ENCODE measurements around the gene KDM2B.

Gene KDM2B

DNA sequence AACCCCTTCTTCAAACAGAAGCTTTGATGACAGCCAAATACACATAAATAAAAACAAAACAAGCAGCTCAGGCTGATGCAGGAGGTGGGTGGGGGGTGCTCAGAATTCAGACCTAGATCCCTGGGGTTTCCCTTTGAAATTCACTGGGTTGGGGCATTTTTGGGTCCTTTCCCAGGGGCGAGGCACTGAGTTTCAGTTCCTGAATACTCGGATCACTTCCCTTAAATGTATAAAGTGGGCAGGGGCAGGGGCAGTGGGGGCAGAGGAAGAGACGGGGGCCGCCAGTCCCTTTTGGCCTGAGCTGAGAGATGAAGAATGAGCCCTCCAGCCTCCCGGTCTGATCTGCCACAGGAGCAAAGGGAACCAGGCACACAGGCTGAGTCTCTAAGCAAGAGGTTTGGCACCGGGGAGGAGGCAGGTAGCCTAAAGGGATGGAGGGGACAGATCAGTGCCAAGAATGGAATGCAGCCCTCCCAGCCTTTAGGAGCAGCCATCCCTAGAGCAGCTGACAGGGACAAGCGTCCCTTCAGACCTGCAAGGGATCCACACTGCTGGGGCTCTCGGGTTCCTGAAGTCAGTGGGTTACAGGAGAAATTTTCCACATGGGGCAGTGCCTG lies 20.3 kb downstream of the KDM2B start:
- Mint-ChIP-seq H3K27me3 (no peaks in the 10 kb centered on the region), H3K27ac (peak overlapping the region; percentile 52), H3K4me3 (no peak overlapping the region), H3K9me3 (no peaks in the 10 kb centered on the region), H3K36me3 (ENCODE audit: low read depth) (peaks cover 5% of the 10 kb centered on the region), H3K4me1 (ENCODE audit: low read depth) (peaks cover 19% of the 10 kb centered on the region)
- no peak for DNase-seq

DNA sequence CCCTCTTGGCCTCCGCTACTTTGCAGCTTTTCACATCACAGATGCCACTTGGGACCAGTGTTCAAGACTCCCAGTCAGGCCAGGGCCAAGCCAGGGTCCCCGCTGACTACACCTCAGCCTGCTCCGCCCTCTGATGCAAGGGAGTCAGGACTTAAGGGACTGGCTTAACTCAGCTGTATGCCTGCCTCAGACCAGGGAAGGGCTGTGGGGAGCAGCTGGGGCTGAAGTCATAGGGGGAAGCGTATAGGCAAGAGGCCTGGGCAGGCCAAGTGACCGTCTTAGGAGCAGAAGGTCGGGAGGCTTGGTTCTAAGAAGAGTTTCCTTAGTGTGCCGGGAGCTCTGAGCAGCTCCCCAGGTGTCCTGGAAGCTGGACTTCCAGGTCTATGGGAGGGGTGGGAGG lies 21.9 kb downstream of the KDM2B start:
- H3K9me3 Mint-ChIP-seq = no peaks in the 10 kb centered on the region
- peaks cover 19% of the 10 kb centered on the region for H3K4me1 Mint-ChIP-seq (ENCODE audit: low read depth)
- H3K27ac Mint-ChIP-seq = peak overlapping the region; percentile 64

DNA sequence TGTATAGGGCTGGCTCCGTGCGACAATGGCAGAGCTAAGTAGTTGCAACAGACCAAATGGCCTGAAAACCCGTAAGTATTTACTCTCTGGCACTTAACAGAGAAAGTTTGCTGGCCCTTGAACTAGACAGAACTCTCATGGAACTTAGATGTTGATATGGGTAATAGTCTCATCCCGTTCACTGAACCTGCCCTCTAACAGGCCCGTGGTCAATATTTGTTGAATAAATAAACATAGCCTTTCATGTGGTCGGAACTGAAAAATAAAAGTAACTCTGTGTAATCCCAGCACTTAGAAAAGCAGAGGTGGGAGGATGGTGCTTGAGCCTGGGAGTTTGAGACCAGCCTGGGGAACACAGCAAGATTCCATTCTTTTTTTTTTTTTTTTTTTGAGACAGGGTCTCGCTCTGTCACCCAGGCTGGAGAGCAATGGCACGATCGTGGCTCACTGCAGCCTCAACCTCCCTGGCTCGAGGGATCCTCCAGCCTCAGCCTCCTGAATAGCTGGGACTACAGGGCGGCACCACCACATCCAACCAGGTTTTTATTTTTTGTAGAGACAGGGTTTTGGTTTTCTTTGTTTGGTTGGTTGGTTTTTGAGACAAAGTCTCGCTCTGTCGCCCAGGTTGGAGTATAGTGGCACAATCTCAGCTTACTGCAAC lies 29.7 kb downstream of the KDM2B start:
- no peak for DNase-seq
- Mint-ChIP-seq H3K27ac (no peak overlapping the region), H3K4me1 (ENCODE audit: low read depth) (peaks cover 13% of the 10 kb centered on the region), H3K36me3 (ENCODE audit: low read depth) (peaks cover 11% of the 10 kb centered on the region), H3K27me3 (no peaks in the 10 kb centered on the region), H3K9me3 (no peaks in the 10 kb centered on the region), H3K4me3 (no peak overlapping the region)

More for the DNA sequence above, 21.9 kb downstream of the KDM2B start:
- Mint-ChIP-seq H3K4me3 (no peak overlapping the region), H3K36me3 (ENCODE audit: low read depth) (peaks cover 5% of the 10 kb centered on the region), H3K27me3 (no peaks in the 10 kb centered on the region)
- DNase-seq = no peak

DNA sequence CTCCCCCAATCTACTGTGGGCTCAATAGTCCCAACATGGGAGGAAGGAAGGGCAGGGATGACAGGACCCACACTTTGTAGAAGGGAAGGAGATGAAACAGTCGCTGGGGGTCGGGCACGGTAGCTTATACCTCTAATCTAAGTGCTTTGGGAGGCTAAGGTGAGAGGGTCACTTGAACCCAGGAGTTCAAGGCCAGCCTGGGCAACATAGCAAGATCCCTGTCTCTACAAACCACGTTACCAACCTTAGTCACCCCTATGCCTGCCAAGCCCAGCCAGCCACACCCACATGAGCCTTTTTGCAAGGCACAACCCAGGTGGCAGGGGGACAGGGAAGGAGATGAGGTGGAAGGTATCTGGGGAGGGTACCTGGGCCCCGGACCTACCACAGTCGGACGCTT lies 31.7 kb downstream of the KDM2B start:
- Mint-ChIP-seq H3K4me1 (ENCODE audit: low read depth) (peaks cover 13% of the 10 kb centered on the region), H3K27ac (no peak overlapping the region), H3K27me3 (no peaks in the 10 kb centered on the region), H3K4me3 (no peak overlapping the region), H3K36me3 (ENCODE audit: low read depth) (peaks cover 15% of the 10 kb centered on the region), H3K9me3 (no peaks in the 10 kb centered on the region)
- DNase-seq = no peak

DNA sequence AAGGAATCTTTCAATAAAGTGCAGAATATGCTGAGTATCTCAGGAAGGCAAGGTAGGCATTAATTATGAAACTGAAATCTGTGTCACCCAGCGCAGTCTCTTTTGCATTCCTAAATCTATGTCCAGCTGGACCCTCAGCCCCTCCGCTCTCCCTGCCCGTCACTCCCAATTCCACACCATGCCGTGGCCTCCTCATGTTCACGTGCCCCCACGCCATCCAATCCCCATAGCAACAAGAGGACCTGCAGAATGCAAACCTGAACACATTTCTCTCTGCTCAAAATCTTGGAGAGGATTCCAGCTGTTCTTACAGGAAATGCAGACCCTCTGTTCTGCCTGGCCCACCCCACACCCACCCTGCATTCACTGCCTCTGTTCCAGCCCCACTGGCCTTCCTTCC lies 35.3 kb downstream of the KDM2B start:
- no peaks in the 10 kb centered on the region for H3K27me3 Mint-ChIP-seq
- no peak overlapping the region for H3K4me3 Mint-ChIP-seq
- no peaks in the 10 kb centered on the region for H3K9me3 Mint-ChIP-seq
- no peaks in the 10 kb centered on the region for H3K4me1 Mint-ChIP-seq (ENCODE audit: low read depth)
- H3K36me3 Mint-ChIP-seq (ENCODE audit: low read depth) = peaks cover 15% of the 10 kb centered on the region
- H3K27ac Mint-ChIP-seq = no peak overlapping the region
- no peak for DNase-seq

DNA sequence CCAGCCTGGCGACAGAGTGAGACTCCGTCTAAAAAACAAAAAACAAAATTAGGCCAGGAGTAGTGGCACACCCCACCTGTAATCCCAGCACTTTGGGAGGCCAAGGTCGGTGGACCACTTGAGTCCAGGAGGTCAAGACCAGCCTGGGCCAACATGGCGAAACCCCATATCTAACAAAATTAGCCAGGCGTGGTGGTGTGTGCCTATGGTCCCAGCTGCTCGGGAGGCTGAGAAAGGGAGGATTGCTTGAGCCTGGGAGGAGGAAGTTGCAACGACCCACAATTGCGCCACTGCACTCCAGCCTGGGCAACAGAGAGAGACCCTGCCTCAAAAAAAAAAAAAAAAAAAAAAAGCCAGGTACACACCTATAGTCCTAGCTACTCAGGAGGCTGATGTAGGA lies 37.0 kb downstream of the KDM2B start:
- Mint-ChIP-seq H3K4me1 (ENCODE audit: low read depth) (peaks cover 3% of the 10 kb centered on the region), H3K27ac (no peak overlapping the region), H3K36me3 (ENCODE audit: low read depth) (peaks cover 13% of the 10 kb centered on the region), H3K9me3 (no peaks in the 10 kb centered on the region), H3K4me3 (no peak overlapping the region), H3K27me3 (no peaks in the 10 kb centered on the region)
- no peak for DNase-seq

DNA sequence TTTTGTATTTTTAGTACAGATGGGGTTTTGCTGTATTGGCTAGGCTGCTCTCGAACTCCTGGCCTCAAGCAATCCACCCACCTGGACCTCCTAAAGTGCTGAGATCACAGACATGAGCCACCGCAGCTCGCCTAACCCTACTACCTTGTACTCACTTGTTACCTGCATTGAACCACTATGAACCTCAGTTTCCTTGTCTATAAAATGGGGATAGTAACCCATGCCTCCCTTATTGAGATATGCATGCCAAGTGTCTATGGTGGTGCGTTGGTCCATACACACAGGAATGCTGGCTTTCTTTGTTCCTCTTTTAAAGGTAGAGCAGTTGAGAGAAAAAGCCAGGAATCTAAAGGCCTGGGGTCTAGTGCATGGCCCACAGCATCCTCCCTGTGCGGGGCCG lies 40.9 kb downstream of the KDM2B start:
- H3K4me3 Mint-ChIP-seq = no peak overlapping the region

DNA sequence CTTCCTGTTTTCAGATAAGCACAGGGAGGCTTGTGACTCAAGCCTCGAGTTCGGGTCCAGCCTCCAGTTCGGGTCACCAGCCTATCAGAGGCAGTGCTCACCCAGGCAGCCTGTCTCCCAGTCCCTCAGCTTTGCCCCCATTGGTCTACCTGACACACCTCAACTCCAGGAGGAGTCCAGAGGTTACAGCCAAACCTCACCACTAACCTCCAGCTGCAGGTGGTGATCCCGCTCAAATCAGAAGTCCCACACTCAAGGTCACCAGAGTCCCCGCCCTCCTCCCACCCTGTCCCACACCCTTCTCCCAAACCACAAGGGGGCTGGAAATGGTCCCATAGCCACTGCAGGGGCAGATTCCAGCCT lies 42.1 kb downstream of the KDM2B start:
- peaks cover 2% of the 10 kb centered on the region for H3K36me3 Mint-ChIP-seq (ENCODE audit: low read depth)
- DNase-seq = no peak
- peaks cover 42% of the 10 kb centered on the region for H3K4me1 Mint-ChIP-seq (ENCODE audit: low read depth)
- peak overlapping the region; percentile 76 for H3K4me3 Mint-ChIP-seq
- H3K27me3 Mint-ChIP-seq = no peaks in the 10 kb centered on the region
- H3K27ac Mint-ChIP-seq = peak overlapping the region; percentile 72
- no peaks in the 10 kb centered on the region for H3K9me3 Mint-ChIP-seq

More for the DNA sequence above, 40.9 kb downstream of the KDM2B start:
- DNase-seq = no peak
- H3K4me1 Mint-ChIP-seq (ENCODE audit: low read depth) = peaks cover 32% of the 10 kb centered on the region
- H3K27me3 Mint-ChIP-seq = no peaks in the 10 kb centered on the region
- H3K27ac Mint-ChIP-seq = no peak overlapping the region
- H3K36me3 Mint-ChIP-seq (ENCODE audit: low read depth) = no peaks in the 10 kb centered on the region
- H3K9me3 Mint-ChIP-seq = no peaks in the 10 kb centered on the region

DNA sequence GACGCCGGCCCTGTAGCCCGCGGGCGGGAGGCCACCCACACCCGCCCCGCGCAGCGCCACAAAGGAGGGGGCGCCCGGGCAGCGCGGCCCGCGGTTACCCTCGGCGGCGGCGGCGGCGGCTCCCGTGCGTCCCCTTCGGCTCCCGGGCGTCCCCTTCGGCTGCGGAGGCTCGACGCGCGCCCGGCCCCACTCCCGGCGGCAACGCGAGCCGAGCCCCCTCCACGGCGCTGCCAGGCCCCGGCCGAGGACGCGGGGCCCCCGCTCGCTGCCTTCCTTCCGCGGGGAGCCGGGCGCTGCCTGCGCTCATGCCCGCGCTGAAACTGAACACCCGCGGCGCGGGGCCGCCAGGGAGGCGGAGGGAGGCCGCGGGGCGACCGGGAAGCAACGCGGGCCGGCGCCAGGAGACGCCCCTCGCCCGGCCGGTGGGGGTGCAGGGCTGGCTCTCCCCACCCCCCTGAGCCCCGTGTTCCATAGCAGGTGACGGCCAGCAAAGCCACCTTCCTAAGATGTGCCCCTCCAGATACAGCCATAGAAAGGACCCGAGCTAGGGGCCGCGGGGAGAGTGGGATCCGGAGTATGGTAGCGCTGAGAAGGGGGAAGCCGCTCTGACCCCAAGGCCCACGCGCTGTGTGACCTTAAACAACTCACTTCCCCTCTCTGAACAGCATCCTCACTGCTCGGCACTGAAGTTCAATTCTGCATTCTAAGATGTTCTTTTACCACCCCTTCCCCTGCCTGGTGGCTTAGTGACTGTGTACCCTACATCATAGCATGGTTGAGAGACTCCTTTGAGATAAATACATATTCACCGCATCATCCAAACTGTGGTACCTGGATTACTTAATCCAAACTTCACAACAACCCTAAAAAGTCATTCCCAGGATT lies 42.8 kb downstream of the KDM2B start:
- Mint-ChIP-seq H3K27ac (peak overlapping the region; percentile 72), H3K4me1 (ENCODE audit: low read depth) (peaks cover 48% of the 10 kb centered on the region), H3K27me3 (no peaks in the 10 kb centered on the region), H3K36me3 (ENCODE audit: low read depth) (peaks cover 9% of the 10 kb centered on the region), H3K4me3 (peak overlapping the region; percentile 76), H3K9me3 (no peaks in the 10 kb centered on the region)
- peak; percentile 58 for DNase-seq

DNA sequence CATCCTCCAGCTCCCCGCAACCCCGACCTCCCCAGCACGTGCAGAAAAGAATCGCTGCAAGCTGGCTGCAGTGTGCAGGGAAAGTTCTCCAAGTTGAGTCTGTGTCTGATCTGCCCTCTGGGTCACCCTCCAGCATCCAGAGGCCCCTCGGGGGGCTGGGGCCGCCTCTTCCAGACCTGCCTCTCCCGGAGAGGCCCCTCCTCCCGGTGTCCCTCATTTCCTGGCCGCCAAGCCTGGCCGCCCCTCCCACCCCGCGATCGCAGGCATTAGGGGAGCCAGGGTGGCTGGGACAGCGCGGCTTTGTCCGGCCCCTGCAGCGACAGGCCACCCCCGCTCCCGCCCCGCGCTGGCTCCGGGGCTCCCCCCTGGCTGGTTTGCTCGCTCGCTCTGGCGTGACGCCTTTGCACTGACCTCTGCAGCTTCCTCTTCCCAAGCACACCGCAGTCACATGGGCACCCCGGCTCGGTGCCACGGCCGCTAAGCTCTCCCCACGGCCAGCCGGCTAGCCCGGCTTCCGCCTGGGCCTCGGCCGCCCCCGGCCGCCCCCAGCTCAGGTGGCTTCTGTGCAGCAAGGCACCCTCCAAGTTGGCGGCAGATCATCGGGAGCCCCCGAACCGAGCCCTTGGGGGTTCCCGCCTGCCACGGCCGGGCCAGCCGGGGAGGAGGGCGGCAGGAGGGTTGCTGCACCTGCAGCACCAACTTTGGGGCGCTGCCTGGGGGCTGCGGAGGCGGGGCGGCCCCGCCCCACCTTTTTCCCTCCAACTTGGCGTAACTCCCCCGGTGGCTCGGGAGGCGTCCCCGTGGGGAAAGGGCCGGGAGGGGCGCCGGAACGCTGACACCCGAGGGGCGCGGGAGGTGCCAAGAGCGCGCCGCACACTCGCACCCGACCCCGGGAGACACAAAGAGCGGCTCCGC lies 43.7 kb downstream of the KDM2B start:
- H3K4me1 Mint-ChIP-seq (ENCODE audit: low read depth) = peaks cover 49% of the 10 kb centered on the region
- H3K27ac Mint-ChIP-seq = peak overlapping the region; percentile 83
- H3K9me3 Mint-ChIP-seq = no peaks in the 10 kb centered on the region
- H3K4me3 Mint-ChIP-seq = peak overlapping the region; percentile 76
- peak; percentile 74 for DNase-seq
- peaks cover 18% of the 10 kb centered on the region for H3K36me3 Mint-ChIP-seq (ENCODE audit: low read depth)
- H3K27me3 Mint-ChIP-seq = no peaks in the 10 kb centered on the region

DNA sequence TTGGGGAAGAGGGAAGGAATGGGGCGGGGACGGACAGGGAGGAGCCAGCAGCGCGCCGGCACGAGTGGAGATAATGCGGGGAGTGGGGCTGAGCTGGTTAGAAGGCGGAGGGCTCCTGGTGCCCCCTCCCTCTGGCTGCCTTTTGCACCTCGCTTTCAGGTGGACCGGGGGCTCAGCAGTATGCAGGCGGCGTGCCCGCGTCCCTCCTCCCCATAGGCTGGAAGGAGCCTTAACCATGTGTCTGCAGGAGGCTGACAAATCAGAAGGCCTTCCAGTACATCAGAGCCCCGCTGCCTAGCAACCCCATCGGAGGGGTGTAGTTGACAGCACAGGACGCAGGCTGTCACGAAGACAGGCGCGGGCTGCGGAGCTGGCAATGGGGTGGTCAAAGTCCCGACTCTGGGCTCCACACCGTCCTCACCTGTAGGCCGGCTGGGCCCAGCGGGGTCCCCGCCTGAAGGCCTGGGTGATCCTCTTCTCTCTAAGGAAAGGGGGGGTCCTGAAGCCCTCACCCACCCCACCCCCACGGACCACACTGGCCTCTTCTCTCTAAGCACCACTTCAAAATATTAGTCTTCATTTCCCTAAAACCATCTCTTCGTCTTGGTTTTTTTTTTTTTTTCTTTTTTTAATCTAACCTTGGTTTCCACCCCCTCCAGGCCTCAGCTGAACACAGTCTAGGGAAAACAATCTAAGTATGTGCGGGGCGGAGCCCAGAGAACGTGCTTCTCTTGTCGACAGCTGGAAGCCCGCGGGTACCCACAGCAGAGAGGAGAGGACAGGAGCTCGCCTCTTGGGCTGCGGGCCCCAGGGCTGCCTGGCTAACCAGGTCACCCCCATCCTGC lies 44.5 kb downstream of the KDM2B start:
- DNase-seq = peak; percentile 69
- Mint-ChIP-seq H3K36me3 (ENCODE audit: low read depth) (peaks cover 24% of the 10 kb centered on the region), H3K27ac (peak overlapping the region; percentile 83), H3K4me3 (peak overlapping the region; percentile 76), H3K27me3 (no peaks in the 10 kb centered on the region), H3K9me3 (no peaks in the 10 kb centered on the region), H3K4me1 (ENCODE audit: low read depth) (peaks cover 53% of the 10 kb centered on the region)

DNA sequence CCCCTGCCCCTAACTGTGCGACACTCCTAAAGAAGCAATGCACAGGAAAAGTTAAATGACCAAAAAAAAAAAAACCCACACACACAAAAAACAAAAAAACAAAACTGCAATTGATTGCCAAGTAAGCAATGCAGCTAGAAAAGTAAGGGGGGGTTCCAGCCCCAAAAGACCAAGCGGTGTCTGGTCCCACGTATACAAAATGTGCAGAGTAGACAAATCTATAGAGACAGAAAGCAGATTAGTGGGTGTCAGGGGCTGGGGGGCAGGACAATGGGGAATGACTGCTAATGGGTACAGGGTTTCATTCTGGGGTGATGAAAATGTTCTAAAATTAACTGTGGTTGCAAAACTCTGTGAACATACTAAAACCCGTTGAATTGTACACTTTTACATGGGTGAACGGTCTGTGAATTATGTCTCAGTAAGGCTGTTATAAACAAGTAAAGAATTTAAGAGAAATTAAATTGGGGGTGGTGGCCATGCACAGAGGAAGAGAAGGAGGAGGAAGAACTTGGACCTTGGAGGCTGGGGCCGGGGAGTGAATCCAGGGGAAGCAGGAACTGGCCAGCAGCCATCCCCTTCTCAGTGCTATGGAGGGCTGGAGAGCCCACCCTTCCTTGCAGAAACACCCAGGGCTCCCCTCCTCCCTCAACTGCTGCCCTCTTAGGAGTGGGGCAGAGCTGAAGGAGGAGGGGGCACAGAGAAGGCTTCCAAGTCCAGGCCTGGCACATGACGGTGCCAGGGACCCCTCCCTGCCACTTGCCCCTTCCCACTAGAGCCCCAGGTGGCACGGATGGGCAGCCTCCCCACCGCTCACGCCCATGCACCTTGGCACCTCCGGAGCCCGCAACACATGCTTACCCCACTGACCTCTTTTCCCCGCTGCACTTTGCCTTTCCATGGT lies 45.4 kb downstream of the KDM2B start:
- no peak for DNase-seq
- Mint-ChIP-seq H3K27ac (peak overlapping the region; percentile 77), H3K9me3 (no peaks in the 10 kb centered on the region), H3K36me3 (ENCODE audit: low read depth) (peaks cover 33% of the 10 kb centered on the region), H3K4me3 (peak overlapping the region; percentile 51), H3K4me1 (ENCODE audit: low read depth) (peaks cover 62% of the 10 kb centered on the region), H3K27me3 (no peaks in the 10 kb centered on the region)

All from activated T-cell treated with anti-CD3 and anti-CD28 coated beads, Interleukin-2, amount 50 U/mL, for 24 hours (primary cell).